ENCODE measurements around the gene SOAT1.
A peak's percentile ranks its signal among the peaks of the same experiment; 100 is the strongest.
"Not testable (repeated sequence)": the region's sequence is repeated elsewhere in the genome, so short reads cannot be mapped to it uniquely, and the experiment has no call there.

The SOAT1 gene

GRCh38 chr1:179352236-179352635 lies 58.6 kb downstream of the SOAT1 start:
- ChIA-PET CTCF (interaction anchor here (0.7 kb wide), 1 partner anchor 289 kb away, joined by 3 read pairs; no protein-coding TSS in a partner anchor), POLR2A (ENCODE audit: low non-redundant PET) (no interaction called here)
- TF ChIP-seq CTCF (conservative IDR thresholded peaks at IDR 0.05; ENCODE audit: low read depth), result no peak
- DNase-seq (ENCODE audit: low spot score), result no peak
- no peak overlapping the region for H3K27ac ChIP-seq

GRCh38 chr1:179353546-179353945 lies 59.9 kb downstream of the SOAT1 start:
- CTCF ChIA-PET, result interaction anchor here (0.6 kb wide), 1 partner anchor 1941 kb away, joined by 3 read pairs; no protein-coding TSS in a partner anchor

GRCh38 chr1:179361631-179362030 lies 68.0 kb downstream of the SOAT1 start:
- POLR2A ChIA-PET (ENCODE audit: low non-redundant PET); CTCF ChIA-PET; DNase-seq (ENCODE audit: low spot score); H3K27ac ChIP-seq: not testable (repeated sequence)

More at GRCh38 chr1:179353546-179353945, 59.9 kb downstream of the SOAT1 start:
- POLR2A ChIA-PET (ENCODE audit: low non-redundant PET), result no interaction called here
- peak; percentile 5 for DNase-seq (ENCODE audit: low spot score)
- H3K27ac ChIP-seq, result no peak overlapping the region
- no peak for TF ChIP-seq CTCF (conservative IDR thresholded peaks at IDR 0.05; ENCODE audit: low read depth)

DNA sequence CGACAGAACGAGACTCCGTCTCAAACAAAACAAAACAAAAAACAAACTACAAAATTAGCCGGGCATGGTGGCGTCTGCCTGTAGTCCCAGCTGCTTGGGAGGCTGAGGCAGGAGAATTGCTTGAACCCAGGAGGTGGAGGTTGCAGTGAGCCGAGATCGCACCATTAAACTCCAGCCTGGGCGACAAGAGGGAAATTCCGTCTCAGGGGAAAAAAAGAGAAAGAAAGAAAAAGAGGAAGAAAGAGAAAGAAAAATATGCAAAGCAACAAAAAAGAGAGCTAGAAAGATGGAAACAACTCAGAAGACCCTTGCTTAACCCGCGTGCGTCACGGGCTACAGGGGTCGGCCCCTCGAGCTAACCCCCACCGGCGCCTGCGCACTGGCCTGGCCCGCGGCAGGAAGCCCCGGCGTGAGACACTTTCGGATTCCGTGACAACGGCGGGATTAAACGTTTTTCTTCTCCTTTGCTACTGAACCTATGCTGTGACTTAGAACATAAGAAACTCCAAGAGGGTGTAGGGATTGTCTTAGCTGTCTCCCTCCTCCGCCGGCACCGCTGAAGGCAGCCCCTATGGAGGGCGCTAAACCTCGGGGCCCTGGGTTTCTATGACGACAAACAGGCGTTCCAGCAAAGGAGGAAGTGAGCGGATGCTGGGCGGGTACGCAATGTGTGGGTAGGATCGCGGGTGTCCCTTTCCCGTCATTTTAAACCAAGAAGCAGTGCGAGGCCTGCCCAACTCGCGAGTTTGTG lies 71.9 kb downstream of the SOAT1 start, which contains the start of gene AXDND1:
AXDND1 (plus strand) TSS at position 630 of the 751 bp plus-strand sequence. CDS start 539 bp downstream, outside the sequence.
- TF ChIP-seq CTCF (conservative IDR thresholded peaks at IDR 0.05; ENCODE audit: low read depth), result no peak
- DNase-seq (ENCODE audit: low spot score), result peak; percentile 68
- ChIA-PET POLR2A (ENCODE audit: low non-redundant PET) (interaction anchor here (0.5 kb wide), 1 partner anchor 16 kb away, joined by 12 read pairs; no protein-coding TSS in a partner anchor), CTCF (interaction anchor here (0.6 kb wide), 2 partner anchors 114 to 1386 kb away, joined by 3 to 4 read pairs; no protein-coding TSS in a partner anchor)
- peak within 1 kb of the TSS; percentile 88 for H3K27ac ChIP-seq

- DNase-seq (ENCODE audit: low spot score), result no peak
- peak overlapping the region; percentile 88 for H3K27ac ChIP-seq
- POLR2A ChIA-PET (ENCODE audit: low non-redundant PET), result interaction anchor here (0.7 kb wide), 1 partner anchor 274 kb away, joined by 7 read pairs; no protein-coding TSS in a partner anchor
- no peak for TF ChIP-seq CTCF (conservative IDR thresholded peaks at IDR 0.05; ENCODE audit: low read depth)
- CTCF ChIA-PET, result interaction anchor here (0.6 kb wide), 2 partner anchors 115 to 1387 kb away, joined by 3 to 4 read pairs; no protein-coding TSS in a partner anchor
Measured at GRCh38 chr1:179366093-179366800, 72.7 kb downstream of the SOAT1 start.

DNA sequence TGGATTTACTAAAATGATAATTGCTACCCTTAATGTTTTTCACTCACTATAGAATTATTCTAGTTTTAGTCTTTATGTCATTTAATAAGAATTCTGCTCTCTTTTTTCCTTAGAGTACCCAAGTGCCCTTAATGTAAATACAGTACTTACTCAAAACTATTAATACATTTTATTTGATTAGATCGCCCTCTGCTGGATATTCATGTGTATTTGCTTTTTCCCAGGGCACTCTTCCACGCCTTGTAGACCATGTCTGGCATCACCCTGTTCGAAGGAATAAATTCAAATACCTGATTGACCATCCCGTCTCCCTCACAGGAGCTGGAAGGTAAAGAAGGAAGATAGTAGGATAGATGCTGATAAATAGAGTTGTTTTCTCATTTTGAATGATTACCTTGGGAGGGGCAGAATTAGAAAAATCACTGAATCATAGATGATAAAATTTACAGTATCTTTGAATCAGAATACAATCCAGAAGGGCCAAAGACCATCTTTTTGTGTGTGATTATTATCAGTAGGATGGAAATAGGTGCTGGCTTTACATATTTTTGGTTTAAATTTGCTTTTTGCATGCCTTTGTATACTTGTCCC lies 76.2 kb downstream of the SOAT1 start:
- ChIA-PET CTCF (interaction anchor here (0.6 to 1.5 kb wide), 8 partner anchors 77 to 868 kb away, joined by 3 to 10 read pairs (median 4); no protein-coding TSS in a partner anchor), POLR2A (ENCODE audit: low non-redundant PET) (no interaction called here)
- DNase-seq (ENCODE audit: low spot score), result peak; percentile 70
- TF ChIP-seq CTCF (conservative IDR thresholded peaks at IDR 0.05; ENCODE audit: low read depth), result peak; percentile 72
- no peak overlapping the region for H3K27ac ChIP-seq

All from RWPE1 (cell line).